Measurements from ENCODE around the gene CD244.

CD244 gene

DNA sequence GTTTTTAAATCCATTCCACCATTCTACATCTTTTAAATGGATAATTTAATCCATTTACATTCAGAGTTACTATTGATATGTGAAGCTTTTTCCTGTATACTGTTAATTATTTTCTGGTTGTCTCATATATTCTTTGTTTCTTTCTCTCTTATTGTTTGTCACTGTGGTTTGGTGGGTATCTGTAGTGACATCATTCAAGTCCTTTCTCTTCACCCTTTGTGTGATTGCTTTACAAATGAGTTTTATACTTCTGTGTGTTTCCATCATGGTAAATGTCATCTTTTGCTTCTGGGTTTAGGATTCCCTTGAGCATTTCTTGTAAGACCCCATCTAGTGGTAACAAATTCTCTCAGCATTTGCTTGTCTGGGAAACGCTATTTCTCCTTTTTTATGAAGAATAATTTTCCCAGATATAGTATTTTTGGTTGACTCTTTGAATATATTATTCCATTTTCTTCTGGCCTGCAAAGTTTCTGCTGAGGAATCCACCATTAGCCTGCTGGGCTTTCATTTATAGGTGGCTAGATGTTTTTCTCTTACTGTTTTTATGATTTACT is 56.5 kb downstream of the CD244 start:
- Histone ChIP-seq H3K27ac (ENCODE audit: low read depth, low read length) (no peak overlapping the region), H3K9me3 (ENCODE audit: control insufficient read depth in 5 of 5, low read length in 5 of 5) (peaks cover 5 to 24% (median 21%) of the 10 kb centered on the region in 5 donors), H3K9ac (ENCODE audit: low read length in 5 of 5) (no peak overlapping the region), H3K27me3 (ENCODE audit: control insufficient read depth in 5 of 5, insufficient read depth in 4 of 5, low read length in 5 of 5) (no peaks in the 10 kb centered on the region), H3K4me1 (ENCODE audit: control insufficient read depth in 5 of 5, insufficient read depth in 5 of 5, low read length in 5 of 5) (no peaks in the 10 kb centered on the region), H3K4me3 (ENCODE audit: low read depth in 1 of 5, low read length in 5 of 5) (no peak overlapping the region), H3K36me3 (ENCODE audit: control insufficient read depth in 5 of 5, insufficient read depth in 5 of 5, low read length in 5 of 5) (no peaks in the 10 kb centered on the region)

- no peak overlapping the region for H3K27ac ChIP-seq (ENCODE audit: low read depth, low read length)
- H3K4me1 ChIP-seq (ENCODE audit: control insufficient read depth in 5 of 5, insufficient read depth in 5 of 5, low read length in 5 of 5), result no peaks in the 10 kb centered on the region
- peaks cover under 1 to 11% (median 7%) of the 10 kb centered on the region in 5 donors for H3K9me3 ChIP-seq (ENCODE audit: control insufficient read depth in 5 of 5, low read length in 5 of 5)
- no peaks in the 10 kb centered on the region for H3K27me3 ChIP-seq (ENCODE audit: control insufficient read depth in 5 of 5, insufficient read depth in 4 of 5, low read length in 5 of 5)
- no peaks in the 10 kb centered on the region for H3K36me3 ChIP-seq (ENCODE audit: control insufficient read depth in 5 of 5, insufficient read depth in 5 of 5, low read length in 5 of 5)
- H3K9ac ChIP-seq (ENCODE audit: low read length in 5 of 5), result no peak overlapping the region
- no peak overlapping the region for H3K4me3 ChIP-seq (ENCODE audit: low read depth in 1 of 5, low read length in 5 of 5)
These were observed 60.7 kb downstream of the CD244 start for GRCh38 chr1:160801836-160802580.

DNA sequence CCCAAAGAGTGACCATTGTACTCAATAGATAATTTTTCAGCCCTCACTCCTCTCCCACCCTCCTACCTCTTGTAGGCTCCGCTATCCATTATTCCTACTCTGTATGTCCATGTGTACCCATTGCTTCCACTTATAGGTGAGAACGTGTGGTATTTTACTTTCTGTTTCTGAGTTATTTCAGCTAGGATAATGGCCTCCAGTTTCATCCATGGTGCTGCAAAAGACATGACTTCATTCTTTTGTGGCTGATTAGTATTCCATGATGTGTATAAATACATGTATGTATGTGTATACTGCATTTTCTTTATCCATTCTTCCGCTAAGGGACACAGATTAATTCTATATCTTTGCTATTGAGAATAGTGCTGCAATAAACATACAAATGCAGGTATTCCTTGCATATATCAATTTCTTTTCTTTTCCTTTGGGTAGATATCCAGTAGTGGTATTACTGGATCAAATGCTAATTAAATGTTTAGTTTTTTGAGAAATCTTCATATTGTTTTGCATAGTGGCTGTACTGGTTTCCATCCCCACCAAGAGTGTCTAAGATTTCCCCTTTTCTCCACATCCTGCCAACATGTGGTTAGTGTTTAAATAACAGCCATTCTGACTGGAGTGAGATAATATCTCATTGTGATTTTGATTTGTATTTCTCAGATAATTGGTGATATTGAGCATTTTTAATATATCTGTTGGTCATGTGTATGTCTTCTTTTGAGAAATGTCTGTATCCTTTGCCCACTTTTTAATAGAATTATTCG is 61.9 kb downstream of the CD244 start:
- no peak overlapping the region for H3K27ac ChIP-seq (ENCODE audit: low read depth, low read length)
- H3K9ac ChIP-seq (ENCODE audit: low read length in 5 of 5), result no peak overlapping the region
- peaks cover 0 to under 1% (median 0%) of the 10 kb centered on the region in 5 donors for H3K9me3 ChIP-seq (ENCODE audit: control insufficient read depth in 5 of 5, low read length in 5 of 5)
- no peaks in the 10 kb centered on the region for H3K4me1 ChIP-seq (ENCODE audit: control insufficient read depth in 5 of 5, insufficient read depth in 5 of 5, low read length in 5 of 5)
- no peaks in the 10 kb centered on the region for H3K27me3 ChIP-seq (ENCODE audit: control insufficient read depth in 5 of 5, insufficient read depth in 4 of 5, low read length in 5 of 5)
- H3K36me3 ChIP-seq (ENCODE audit: control insufficient read depth in 5 of 5, insufficient read depth in 5 of 5, low read length in 5 of 5), result no peaks in the 10 kb centered on the region
- no peak overlapping the region for H3K4me3 ChIP-seq (ENCODE audit: low read depth in 1 of 5, low read length in 5 of 5)

DNA sequence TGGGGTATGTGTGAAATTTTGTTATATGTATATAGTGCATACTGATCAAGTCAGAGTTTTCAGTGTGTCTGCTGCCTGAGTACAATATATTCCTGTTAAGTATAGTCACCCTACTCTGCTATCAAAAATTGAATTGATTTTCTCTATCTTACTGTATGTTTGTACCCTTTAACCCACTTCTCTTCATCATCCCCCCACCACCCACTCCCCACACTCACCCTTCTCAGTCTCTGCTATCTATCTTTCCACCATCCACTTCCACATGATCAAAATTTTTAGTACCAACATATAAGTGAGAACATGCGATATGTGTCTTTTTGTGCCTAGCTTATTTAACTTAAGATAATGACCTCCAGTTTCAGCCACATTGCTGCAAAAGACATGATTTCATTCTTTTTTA is 62.5 kb downstream of the CD244 start:
- Histone ChIP-seq H3K36me3 (ENCODE audit: control insufficient read depth in 5 of 5, insufficient read depth in 5 of 5, low read length in 5 of 5) (no peaks in the 10 kb centered on the region), H3K9ac (ENCODE audit: low read length in 5 of 5) (no peak overlapping the region), H3K9me3 (ENCODE audit: control insufficient read depth in 5 of 5, low read length in 5 of 5) (no peaks in the 10 kb centered on the region), H3K27ac (ENCODE audit: low read depth, low read length) (no peak overlapping the region), H3K4me1 (ENCODE audit: control insufficient read depth in 5 of 5, insufficient read depth in 5 of 5, low read length in 5 of 5) (no peaks in the 10 kb centered on the region), H3K4me3 (ENCODE audit: low read depth in 1 of 5, low read length in 5 of 5) (no peak overlapping the region), H3K27me3 (ENCODE audit: control insufficient read depth in 5 of 5, insufficient read depth in 4 of 5, low read length in 5 of 5) (no peaks in the 10 kb centered on the region)

DNA sequence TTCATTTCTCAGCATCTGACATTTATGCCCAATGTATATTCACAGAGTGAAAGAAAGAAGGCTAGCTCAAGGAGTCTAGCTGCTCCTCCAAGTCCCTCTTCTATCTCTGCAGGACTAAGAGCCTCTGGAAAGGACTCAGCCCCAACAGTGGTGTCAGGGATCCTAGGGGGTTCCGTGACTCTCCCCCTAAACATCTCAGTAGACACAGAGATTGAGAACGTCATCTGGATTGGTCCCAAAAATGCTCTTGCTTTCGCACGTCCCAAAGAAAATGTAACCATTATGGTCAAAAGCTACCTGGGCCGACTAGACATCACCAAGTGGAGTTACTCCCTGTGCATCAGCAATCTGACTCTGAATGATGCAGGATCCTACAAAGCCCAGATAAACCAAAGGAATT is 63.0 kb downstream of the CD244 start:
- Histone ChIP-seq H3K9me3 (ENCODE audit: control insufficient read depth in 5 of 5, low read length in 5 of 5) (peaks cover 0 to 3% (median 0%) of the 10 kb centered on the region in 5 donors), H3K9ac (ENCODE audit: low read length in 5 of 5) (no peak overlapping the region), H3K4me3 (ENCODE audit: low read depth in 1 of 5, low read length in 5 of 5) (no peak overlapping the region), H3K27ac (ENCODE audit: low read depth, low read length) (no peak overlapping the region), H3K36me3 (ENCODE audit: control insufficient read depth in 5 of 5, insufficient read depth in 5 of 5, low read length in 5 of 5) (no peaks in the 10 kb centered on the region), H3K27me3 (ENCODE audit: control insufficient read depth in 5 of 5, insufficient read depth in 4 of 5, low read length in 5 of 5) (no peaks in the 10 kb centered on the region), H3K4me1 (ENCODE audit: control insufficient read depth in 5 of 5, insufficient read depth in 5 of 5, low read length in 5 of 5) (no peaks in the 10 kb centered on the region)

DNA sequence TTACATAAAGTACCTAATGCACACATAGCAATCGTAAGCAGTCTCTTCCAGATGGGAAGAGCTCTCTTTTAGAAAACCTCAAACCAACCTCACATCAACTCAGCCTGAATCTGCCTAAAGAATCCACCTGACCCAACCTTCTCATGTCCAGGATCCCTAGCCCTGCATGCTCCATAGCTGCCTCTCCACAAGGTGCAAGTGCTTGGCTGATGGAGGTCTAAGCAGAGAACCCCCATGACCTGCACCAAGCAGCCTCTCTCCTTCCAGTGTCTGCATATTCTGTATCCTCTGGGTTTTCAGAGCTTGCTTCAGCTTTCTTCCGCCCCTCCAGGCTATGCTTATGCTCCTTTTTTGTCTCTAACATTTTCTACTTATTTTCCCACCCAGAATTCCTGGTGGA is 64.2 kb downstream of the CD244 start:
- peaks cover 0 to 3% (median 0%) of the 10 kb centered on the region in 5 donors for H3K9me3 ChIP-seq (ENCODE audit: control insufficient read depth in 5 of 5, low read length in 5 of 5)
- H3K36me3 ChIP-seq (ENCODE audit: control insufficient read depth in 5 of 5, insufficient read depth in 5 of 5, low read length in 5 of 5), result no peaks in the 10 kb centered on the region
- H3K4me3 ChIP-seq (ENCODE audit: low read depth in 1 of 5, low read length in 5 of 5), result no peak overlapping the region
- H3K4me1 ChIP-seq (ENCODE audit: control insufficient read depth in 5 of 5, insufficient read depth in 5 of 5, low read length in 5 of 5), result no peaks in the 10 kb centered on the region
- H3K27me3 ChIP-seq (ENCODE audit: control insufficient read depth in 5 of 5, insufficient read depth in 4 of 5, low read length in 5 of 5), result no peaks in the 10 kb centered on the region
- no peak overlapping the region for H3K27ac ChIP-seq (ENCODE audit: low read depth, low read length)
- H3K9ac ChIP-seq (ENCODE audit: low read length in 5 of 5), result no peak overlapping the region

DNA sequence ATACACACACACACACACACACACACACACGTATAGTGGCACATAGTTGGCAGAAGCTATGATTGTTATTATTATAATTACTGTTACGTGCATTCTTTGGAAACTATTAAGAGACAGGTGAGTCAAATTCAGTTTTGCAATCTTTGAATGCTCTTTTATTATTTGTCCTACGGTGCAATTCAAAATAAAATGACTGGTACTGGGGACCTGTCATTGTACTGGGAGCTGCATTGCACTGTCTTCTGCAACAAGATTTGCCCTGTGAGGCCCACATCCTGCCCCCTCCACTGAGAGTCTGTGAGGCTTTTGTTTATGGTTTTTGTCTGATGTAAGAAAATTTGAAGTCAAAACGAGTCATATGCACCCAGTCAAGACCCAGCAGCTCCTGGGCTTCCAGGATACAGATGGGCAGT is 64.8 kb downstream of the CD244 start:
- no peak overlapping the region for H3K27ac ChIP-seq (ENCODE audit: low read depth, low read length)
- H3K4me3 ChIP-seq (ENCODE audit: low read depth in 1 of 5, low read length in 5 of 5), result no peak overlapping the region
- H3K4me1 ChIP-seq (ENCODE audit: control insufficient read depth in 5 of 5, insufficient read depth in 5 of 5, low read length in 5 of 5), result no peaks in the 10 kb centered on the region
- no peak overlapping the region for H3K9ac ChIP-seq (ENCODE audit: low read length in 5 of 5)
- H3K27me3 ChIP-seq (ENCODE audit: control insufficient read depth in 5 of 5, insufficient read depth in 4 of 5, low read length in 5 of 5), result no peaks in the 10 kb centered on the region
- H3K9me3 ChIP-seq (ENCODE audit: control insufficient read depth in 5 of 5, low read length in 5 of 5), result peaks cover 0 to 3% (median 0%) of the 10 kb centered on the region in 5 donors
- H3K36me3 ChIP-seq (ENCODE audit: control insufficient read depth in 5 of 5, insufficient read depth in 5 of 5, low read length in 5 of 5), result no peaks in the 10 kb centered on the region

DNA sequence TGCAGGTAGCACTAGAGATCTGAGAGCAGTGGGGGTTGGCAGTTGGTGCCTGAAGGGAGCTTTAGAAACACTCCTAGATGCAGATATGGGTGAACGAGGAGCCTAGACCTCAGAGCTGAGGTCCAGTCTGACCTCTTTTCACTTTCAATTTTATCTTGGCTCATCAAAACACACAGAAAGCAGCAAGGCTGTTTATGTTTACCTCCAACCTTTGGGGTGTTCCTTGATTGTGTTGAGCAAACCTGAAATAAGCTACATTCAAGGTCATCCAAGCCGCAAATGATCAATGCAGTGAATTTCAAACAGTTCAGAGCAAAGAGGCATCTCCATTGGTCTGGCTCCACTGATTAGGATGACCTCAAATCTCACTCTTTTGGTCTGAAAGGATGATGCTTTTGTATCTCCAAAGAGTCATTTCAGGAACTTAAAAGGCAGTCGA is 65.4 kb downstream of the CD244 start:
- Histone ChIP-seq H3K9me3 (ENCODE audit: control insufficient read depth in 5 of 5, low read length in 5 of 5) (peaks cover 0 to 3% (median 0%) of the 10 kb centered on the region in 5 donors), H3K27me3 (ENCODE audit: control insufficient read depth in 5 of 5, insufficient read depth in 4 of 5, low read length in 5 of 5) (no peaks in the 10 kb centered on the region), H3K36me3 (ENCODE audit: control insufficient read depth in 5 of 5, insufficient read depth in 5 of 5, low read length in 5 of 5) (no peaks in the 10 kb centered on the region), H3K27ac (ENCODE audit: low read depth, low read length) (no peak overlapping the region), H3K9ac (ENCODE audit: low read length in 5 of 5) (no peak overlapping the region), H3K4me1 (ENCODE audit: control insufficient read depth in 5 of 5, insufficient read depth in 5 of 5, low read length in 5 of 5) (no peaks in the 10 kb centered on the region), H3K4me3 (ENCODE audit: low read depth in 1 of 5, low read length in 5 of 5) (no peak overlapping the region)

GRCh38 chr1:160795951-160796383 is 66.7 kb downstream of the CD244 start, which contains the start of gene LY9:
Gene LY9 (plus strand): TSS chr1:160796174. CDS start chr1:160796188, 14 bp downstream.
- H3K9ac ChIP-seq (ENCODE audit: low read length in 5 of 5), result no peak within 1 kb of the TSS
- H3K36me3 ChIP-seq (ENCODE audit: control insufficient read depth in 5 of 5, insufficient read depth in 5 of 5, low read length in 5 of 5), result no peaks in the 10 kb centered on the region
- no peaks in the 10 kb centered on the region for H3K4me1 ChIP-seq (ENCODE audit: control insufficient read depth in 5 of 5, insufficient read depth in 5 of 5, low read length in 5 of 5)
- peak within 1 kb of the TSS in 1 of 5 donors; percentile 7 for H3K4me3 ChIP-seq (ENCODE audit: low read depth in 1 of 5, low read length in 5 of 5)
- H3K27ac ChIP-seq (ENCODE audit: low read depth, low read length), result no peak within 1 kb of the TSS
- peaks cover 0 to 3% (median 0%) of the 10 kb centered on the region in 5 donors for H3K9me3 ChIP-seq (ENCODE audit: control insufficient read depth in 5 of 5, low read length in 5 of 5)
- H3K27me3 ChIP-seq (ENCODE audit: control insufficient read depth in 5 of 5, insufficient read depth in 4 of 5, low read length in 5 of 5), result no peaks in the 10 kb centered on the region

GRCh38 chr1:160794376-160794775 is 68.3 kb downstream of the CD244 start:
- no peaks in the 10 kb centered on the region for H3K27me3 ChIP-seq (ENCODE audit: control insufficient read depth in 5 of 5, insufficient read depth in 4 of 5, low read length in 5 of 5)
- peaks cover 0 to 3% (median 0%) of the 10 kb centered on the region in 5 donors for H3K9me3 ChIP-seq (ENCODE audit: control insufficient read depth in 5 of 5, low read length in 5 of 5)
- H3K4me3 ChIP-seq (ENCODE audit: low read depth in 1 of 5, low read length in 5 of 5), result no peak overlapping the region
- no peak overlapping the region for H3K27ac ChIP-seq (ENCODE audit: low read depth, low read length)
- H3K9ac ChIP-seq (ENCODE audit: low read length in 5 of 5), result no peak overlapping the region
- H3K36me3 ChIP-seq (ENCODE audit: control insufficient read depth in 5 of 5, insufficient read depth in 5 of 5, low read length in 5 of 5), result no peaks in the 10 kb centered on the region
- H3K4me1 ChIP-seq (ENCODE audit: control insufficient read depth in 5 of 5, insufficient read depth in 5 of 5, low read length in 5 of 5), result no peaks in the 10 kb centered on the region

All from subcutaneous abdominal adipose tissue (tissue), 5 donors.